ENCODE data around the gene ZNF439. TPM values are rescaled to one million over a fixed set of nuclear protein-coding genes. Genes with fewer than 3 reads are reported as not detected.
A peak's percentile ranks its signal among the peaks of the same experiment; 100 is the strongest.

The ZNF439 gene
- total and polyA plus RNA-seq, 2 of the 13 experiments (the other 11 are each of a cell fraction or from before 2014, with no cell fraction given): 2.9 to 4.9 TPM

DNA sequence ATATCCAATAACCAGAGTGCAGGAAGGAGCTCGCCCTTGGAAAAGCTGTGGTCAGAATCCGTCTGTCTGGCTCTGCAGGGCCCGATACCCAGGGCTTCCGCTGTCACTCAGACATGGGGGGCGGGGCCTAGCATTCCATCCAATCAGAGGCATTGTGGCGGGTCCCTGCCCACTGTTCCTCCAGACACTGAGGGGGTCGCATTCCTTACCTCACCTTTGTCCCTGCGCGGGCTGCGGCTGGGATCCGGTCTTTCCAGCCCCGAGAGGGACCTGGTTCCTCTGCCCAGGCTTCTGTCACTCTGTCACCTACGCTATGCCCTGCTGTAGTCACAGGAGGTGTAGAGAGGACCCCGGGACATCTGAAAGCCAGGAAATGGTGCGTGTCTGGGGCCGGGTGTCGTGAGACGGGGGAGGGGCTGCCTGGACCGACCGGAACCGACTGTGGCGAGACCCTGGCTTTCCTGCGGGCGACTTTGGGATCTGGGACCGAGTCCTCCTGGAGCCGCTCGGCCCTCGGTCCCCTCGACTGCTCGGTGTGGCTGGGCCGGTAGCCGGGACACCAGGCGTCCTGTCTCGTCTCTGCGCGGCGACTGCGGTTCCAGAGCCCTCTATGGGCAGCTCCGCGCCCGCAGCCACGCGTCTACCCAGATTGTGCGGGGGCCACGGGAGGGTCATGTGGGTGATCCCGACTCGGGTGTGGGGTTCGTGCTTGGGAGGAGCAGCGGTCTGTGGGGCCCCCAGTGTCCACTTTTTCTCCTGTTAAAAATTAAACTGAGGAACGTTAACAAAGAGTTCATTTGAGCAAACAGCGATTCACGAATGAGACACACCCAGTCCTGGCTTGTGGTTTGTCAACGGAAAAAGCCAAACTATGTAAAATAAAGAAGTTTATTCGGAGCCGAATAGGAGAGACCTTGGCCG, 39.3 kb downstream of the ZNF439 start, which contains the start of gene ZNF69 (continued):
- TF ChIP-seq ZNF766 (CRISPR knock-in tag; IDR thresholded peaks at IDR 0.05; ENCODE audit: borderline replicate concordance) (0 out of 2 replicates have a peak, but pooled peaks have one; percentile 31), ZFY (CRISPR knock-in tag; IDR thresholded peaks at IDR 0.05) (peak; percentile 70; the same call in 1 of the 2 replicates), MYNN (CRISPR knock-in tag; IDR thresholded peaks at IDR 0.05; ENCODE audit: low read depth) (0 out of 2 replicates have a peak, but pooled peaks have one; percentile 65), ZNF619 (CRISPR knock-in tag; IDR thresholded peaks at IDR 0.05) (0 out of 2 replicates have a peak, but pooled peaks have one; percentile 51), NCOR1 (IDR thresholded peaks at IDR 0.05; ENCODE audit: borderline replicate concordance, low read length) (0 out of 2 replicates have a peak, but pooled peaks have one; percentile 22), ZNF878 (CRISPR knock-in tag; IDR thresholded peaks at IDR 0.05) (peak; percentile 70; the same call in 1 of the 2 replicates), JUNB (CRISPR knock-in tag; IDR thresholded peaks at IDR 0.05; ENCODE audit: borderline replicate concordance) (no peak), ZNF10 (CRISPR knock-in tag; IDR thresholded peaks at IDR 0.05; ENCODE audit: borderline replicate concordance, low read depth) (no peak), HOXA3 (CRISPR knock-in tag; IDR thresholded peaks at IDR 0.05) (peak; percentile 46; the same call in 1 of the 2 replicates), KLF6 (CRISPR knock-in tag; IDR thresholded peaks at IDR 0.05) (peak; percentile 89; the same call in 1 of the 2 replicates), TEAD3 (CRISPR knock-in tag; optimal IDR thresholded peaks at IDR 0.05; ENCODE audit: borderline replicate concordance) (peak; percentile 93), SATB2 (CRISPR knock-in tag; IDR thresholded peaks at IDR 0.05) (no peak)
- TF ChIP-seq, protein P1, sequence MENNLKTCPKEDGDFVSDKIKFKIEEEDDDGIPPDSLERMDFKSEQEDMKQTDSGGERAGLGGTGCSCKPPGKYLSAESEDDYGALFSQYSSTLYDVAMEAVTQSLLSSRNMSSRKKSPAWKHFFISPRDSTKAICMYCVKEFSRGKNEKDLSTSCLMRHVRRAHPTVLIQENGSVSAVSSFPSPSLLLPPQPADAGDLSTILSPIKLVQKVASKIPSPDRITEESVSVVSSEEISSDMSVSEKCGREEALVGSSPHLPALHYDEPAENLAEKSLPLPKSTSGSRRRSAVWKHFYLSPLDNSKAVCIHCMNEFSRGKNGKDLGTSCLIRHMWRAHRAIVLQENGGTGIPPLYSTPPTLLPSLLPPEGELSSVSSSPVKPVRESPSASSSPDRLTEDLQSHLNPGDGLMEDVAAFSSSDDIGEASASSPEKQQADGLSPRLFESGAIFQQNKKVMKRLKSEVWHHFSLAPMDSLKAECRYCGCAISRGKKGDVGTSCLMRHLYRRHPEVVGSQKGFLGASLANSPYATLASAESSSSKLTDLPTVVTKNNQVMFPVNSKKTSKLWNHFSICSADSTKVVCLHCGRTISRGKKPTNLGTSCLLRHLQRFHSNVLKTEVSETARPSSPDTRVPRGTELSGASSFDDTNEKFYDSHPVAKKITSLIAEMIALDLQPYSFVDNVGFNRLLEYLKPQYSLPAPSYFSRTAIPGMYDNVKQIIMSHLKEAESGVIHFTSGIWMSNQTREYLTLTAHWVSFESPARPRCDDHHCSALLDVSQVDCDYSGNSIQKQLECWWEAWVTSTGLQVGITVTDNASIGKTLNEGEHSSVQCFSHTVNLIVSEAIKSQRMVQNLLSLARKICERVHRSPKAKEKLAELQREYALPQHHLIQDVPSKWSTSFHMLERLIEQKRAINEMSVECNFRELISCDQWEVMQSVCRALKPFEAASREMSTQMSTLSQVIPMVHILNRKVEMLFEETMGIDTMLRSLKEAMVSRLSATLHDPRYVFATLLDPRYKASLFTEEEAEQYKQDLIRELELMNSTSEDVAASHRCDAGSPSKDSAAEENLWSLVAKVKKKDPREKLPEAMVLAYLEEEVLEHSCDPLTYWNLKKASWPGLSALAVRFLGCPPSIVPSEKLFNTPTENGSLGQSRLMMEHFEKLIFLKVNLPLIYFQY (CRISPR knock-in tag; IDR thresholded peaks at IDR 0.05; ENCODE audit: borderline replicate concordance): peak; percentile 77
- TF ChIP-seq, protein P2, sequence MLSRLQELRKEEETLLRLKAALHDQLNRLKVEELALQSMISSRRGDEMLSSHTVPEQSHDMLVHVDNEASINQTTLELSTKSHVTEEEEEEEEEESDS (CRISPR knock-in tag; IDR thresholded peaks at IDR 0.05; ENCODE audit: borderline replicate concordance): 0 out of 2 replicates have a peak, but pooled peaks have one; percentile 21
